GM12878 (cell line): Measurements from ENCODE around the gene FOXP4. TPM values are rescaled to one million over a fixed set of nuclear protein-coding genes. Genes with fewer than 3 reads are reported as not detected.

Experiments
- ASH2L ChIP-seq: fragments of 300-600, 200-600 bp; sonication (generic); IDR thresholded peaks from 2 replicates; pipeline ENCODE4 v1.6.1; 2017; ENCODE audit warnings: low read depth, mild to moderate bottlenecking, borderline replicate concordance
- BCL11A ChIP-seq: IDR thresholded peaks from 2 replicates; pipeline ENCODE4 v1.6.1; 2011; ENCODE audit warnings: low read depth, low read length
- CEBPB ChIP-seq, 2 experiments: fragments of 150-350 bp in 1 of 2; IDR thresholded peaks; 2 replicates each; pipeline ENCODE4 v1.6.1; 2012 to 2014; ENCODE audit warnings: low read depth in 2 of 2, low read length in 2 of 2, borderline replicate concordance in 1 of 2, inconsistent platforms in 1 of 2
- GABPA ChIP-seq: IDR thresholded peaks from 2 replicates; pipeline ENCODE4 v1.6.1; 2014; ENCODE audit warnings: antibody characterized with exemption, low read depth, mild to moderate bottlenecking, inconsistent platforms
- NFXL1 ChIP-seq: fragments of 450-650 bp; IDR thresholded peaks from 2 replicates; pipeline ENCODE4 v1.6.1; 2017; ENCODE audit warnings: antibody characterized with exemption, mild to moderate bottlenecking, borderline replicate concordance
- NR2C2 ChIP-seq: IDR thresholded peaks from 2 replicates; pipeline ENCODE4 v1.6.1; 2011; ENCODE audit warnings: borderline replicate concordance, low read depth; ENCODE audit not compliant: control insufficient read depth, insufficient read length
- POLR2A ChIP-seq: IDR thresholded peaks from 2 replicates; pipeline ENCODE4 v1.6.1; 2011; ENCODE audit warnings: low read depth, mild to moderate bottlenecking, low read length
- RB1 ChIP-seq: fragments of 450-650 bp; formaldehyde crosslinking; IDR thresholded peaks from 2 replicates; pipeline ENCODE4 v1.6.1; 2017; ENCODE audit warnings: mild to moderate bottlenecking, borderline replicate concordance
- SMAD1 ChIP-seq: fragments of 450-650 bp; IDR thresholded peaks from 2 replicates; pipeline ENCODE4 v1.6.1; 2018; ENCODE audit warnings: mild to moderate bottlenecking, low read depth; ENCODE audit not compliant: partially characterized antibody
- SRF ChIP-seq, 2 experiments: IDR thresholded peaks; 2 replicates each; pipeline ENCODE4 v1.6.1; 2011; ENCODE audit warnings: low read depth in 2 of 2, low read length in 2 of 2, mild to moderate bottlenecking in 1 of 2, moderate library complexity in 1 of 2
- SUZ12 ChIP-seq: fragments of 200-600 bp; sonication (generic); IDR thresholded peaks from one replicate; pipeline ENCODE4 v1.6.1; 2018; ENCODE audit warnings: antibody characterized with exemption, mild to moderate bottlenecking; ENCODE audit not compliant: unreplicated experiment
- TCF7 ChIP-seq: IDR thresholded peaks from 2 replicates; pipeline ENCODE4 v1.6.1; 2014; ENCODE audit warnings: antibody characterized with exemption, borderline replicate concordance
- ZZZ3 ChIP-seq: IDR thresholded peaks from 2 replicates; pipeline ENCODE4 v1.6.1; 2011; ENCODE audit warnings: low read depth; ENCODE audit not compliant: control insufficient read depth, insufficient read length
- polyA plus RNA-seq, 11 experiments: library from polyadenylated mRNA; depleted of rRNA in 4 of 11; unstranded in 6 of 11; stranded (reverse) in 5 of 11; fragments of >200 nt; fragmentation: Nextera tagmentation in 4 of 11; fragmentation: Illumina TruSeq in 1 of 11; extraction: Ambion mirVana in 4 of 11; extraction: Trizol in 1 of 11; gene quantifications; 1 replicate in 1 of 11; 2 replicates in 10 of 11; pipeline versions ENCODE4 v1.2.1 to v1.2.3, GENCODE V29; 2011 to 2016; ENCODE audit warnings: inconsistent platforms in 2 of 11, missing spikeins in 2 of 11, low read depth in 1 of 11
- total RNA-seq, 4 experiments: library from RNA; depleted of rRNA in 3 of 4; stranded (reverse); fragments of >200 nt in 3 of 4; fragmentation: Illumina TruSeq in 1 of 4; extraction: Trizol in 1 of 4; gene quantifications; 2 replicates each; pipeline versions ENCODE4 v1.2.1 to v1.2.3, GENCODE V29; 2013 to 2021
- TF ChIP-seq, protein P1 (sequence below): IDR thresholded peaks from 2 replicates; pipeline ENCODE4 v1.6.1; 2012; ENCODE audit warnings: improper control_type of control experiment, low read depth, low read length; ENCODE audit not compliant: insufficient replicate concordance
- TF ChIP-seq, protein P2 (sequence below): fragments of 450-650 bp; IDR thresholded peaks from 2 replicates; pipeline ENCODE4 v1.6.1; 2017; ENCODE audit warnings: antibody characterized with exemption, mild to moderate bottlenecking, moderate library complexity
- TF ChIP-seq, protein P3 (sequence below): fragments of 450-650 bp; IDR thresholded peaks from 2 replicates; pipeline ENCODE4 v1.6.1; 2014; ENCODE audit warnings: mild to moderate bottlenecking
- TF ChIP-seq, protein P4 (sequence below): fragments of 450-650 bp; conservative IDR thresholded peaks from 2 replicates; pipeline ENCODE4 v1.6.1; 2017; ENCODE audit warnings: mild to moderate bottlenecking, moderate library complexity

FOXP4 gene
- total and polyA plus RNA-seq, 10 of the 15 experiments (the other 5 are each of a cell fraction or from before 2014, with no cell fraction given): 0.31 to 46.1 (median 2.3) TPM

DNA sequence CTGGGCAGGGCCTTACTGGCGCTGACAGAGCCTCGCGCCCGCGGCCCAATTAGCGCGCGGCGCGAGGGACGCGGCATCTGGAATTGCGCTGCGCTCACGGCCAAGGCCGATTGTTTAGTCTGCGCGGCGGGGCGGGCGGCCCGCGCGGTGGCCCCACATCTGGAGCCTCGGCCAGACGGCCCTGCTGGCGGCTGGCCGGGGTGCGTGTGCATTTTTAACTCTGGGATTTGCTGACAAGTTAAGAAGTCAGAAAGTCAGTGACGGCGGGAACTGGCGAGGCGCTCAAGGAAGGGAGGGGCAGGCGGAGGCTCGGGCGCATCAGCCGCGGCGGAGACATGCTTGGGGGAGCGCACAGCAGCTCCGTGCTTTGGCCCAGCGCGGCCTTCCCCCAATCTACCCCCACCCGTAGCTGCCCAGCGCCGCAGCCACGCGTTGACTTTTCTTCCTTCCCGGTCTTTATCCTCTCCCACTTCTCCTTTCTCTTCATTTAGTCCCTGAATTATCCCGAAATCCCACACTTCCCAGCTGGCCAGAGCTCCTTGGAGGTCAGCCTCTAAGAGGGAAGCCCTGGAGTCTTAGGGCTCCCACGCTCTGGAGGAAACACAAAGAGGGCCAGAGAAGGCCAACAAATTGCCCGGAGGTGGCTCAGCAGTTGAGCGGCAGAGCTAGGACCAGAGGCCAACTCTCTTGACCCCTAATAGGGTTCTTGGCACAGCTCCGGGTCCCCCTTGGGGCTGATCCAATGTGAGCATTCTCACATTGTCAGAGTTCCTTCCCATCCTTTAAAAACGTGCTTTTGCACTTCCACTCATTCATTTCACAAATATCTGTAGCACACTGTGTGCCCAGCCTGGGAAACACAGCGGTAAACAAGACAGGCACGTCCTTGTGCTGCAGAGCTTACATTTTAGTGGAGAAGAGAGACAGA, 40.8 kb upstream of the FOXP4 start (continued):
- TF ChIP-seq SMAD1: no peak
- TF ChIP-seq ZZZ3: no peak
- TF ChIP-seq SUZ12: no peak
- TF ChIP-seq GABPA: no peak
- TF ChIP-seq RB1: peak; percentile 96; the same call in 1 of the 2 replicates
- no peak for TF ChIP-seq POLR2A
- TF ChIP-seq, protein P1, sequence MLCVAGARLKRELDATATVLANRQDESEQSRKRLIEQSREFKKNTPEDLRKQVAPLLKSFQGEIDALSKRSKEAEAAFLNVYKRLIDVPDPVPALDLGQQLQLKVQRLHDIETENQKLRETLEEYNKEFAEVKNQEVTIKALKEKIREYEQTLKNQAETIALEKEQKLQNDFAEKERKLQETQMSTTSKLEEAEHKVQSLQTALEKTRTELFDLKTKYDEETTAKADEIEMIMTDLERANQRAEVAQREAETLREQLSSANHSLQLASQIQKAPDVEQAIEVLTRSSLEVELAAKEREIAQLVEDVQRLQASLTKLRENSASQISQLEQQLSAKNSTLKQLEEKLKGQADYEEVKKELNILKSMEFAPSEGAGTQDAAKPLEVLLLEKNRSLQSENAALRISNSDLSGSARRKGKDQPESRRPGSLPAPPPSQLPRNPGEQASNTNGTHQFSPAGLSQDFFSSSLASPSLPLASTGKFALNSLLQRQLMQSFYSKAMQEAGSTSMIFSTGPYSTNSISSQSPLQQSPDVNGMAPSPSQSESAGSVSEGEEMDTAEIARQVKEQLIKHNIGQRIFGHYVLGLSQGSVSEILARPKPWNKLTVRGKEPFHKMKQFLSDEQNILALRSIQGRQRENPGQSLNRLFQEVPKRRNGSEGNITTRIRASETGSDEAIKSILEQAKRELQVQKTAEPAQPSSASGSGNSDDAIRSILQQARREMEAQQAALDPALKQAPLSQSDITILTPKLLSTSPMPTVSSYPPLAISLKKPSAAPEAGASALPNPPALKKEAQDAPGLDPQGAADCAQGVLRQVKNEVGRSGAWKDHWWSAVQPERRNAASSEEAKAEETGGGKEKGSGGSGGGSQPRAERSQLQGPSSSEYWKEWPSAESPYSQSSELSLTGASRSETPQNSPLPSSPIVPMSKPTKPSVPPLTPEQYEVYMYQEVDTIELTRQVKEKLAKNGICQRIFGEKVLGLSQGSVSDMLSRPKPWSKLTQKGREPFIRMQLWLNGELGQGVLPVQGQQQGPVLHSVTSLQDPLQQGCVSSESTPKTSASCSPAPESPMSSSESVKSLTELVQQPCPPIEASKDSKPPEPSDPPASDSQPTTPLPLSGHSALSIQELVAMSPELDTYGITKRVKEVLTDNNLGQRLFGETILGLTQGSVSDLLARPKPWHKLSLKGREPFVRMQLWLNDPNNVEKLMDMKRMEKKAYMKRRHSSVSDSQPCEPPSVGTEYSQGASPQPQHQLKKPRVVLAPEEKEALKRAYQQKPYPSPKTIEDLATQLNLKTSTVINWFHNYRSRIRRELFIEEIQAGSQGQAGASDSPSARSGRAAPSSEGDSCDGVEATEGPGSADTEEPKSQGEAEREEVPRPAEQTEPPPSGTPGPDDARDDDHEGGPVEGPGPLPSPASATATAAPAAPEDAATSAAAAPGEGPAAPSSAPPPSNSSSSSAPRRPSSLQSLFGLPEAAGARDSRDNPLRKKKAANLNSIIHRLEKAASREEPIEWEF: no peak
- TF ChIP-seq TCF7: no peak
- no peak for TF ChIP-seq NR2C2
- no peak for TF ChIP-seq CEBPB (IDR thresholded peaks at IDR 0.05; ENCODE audit: borderline replicate concordance in 1 of 2, low read depth in 2 of 2, low read length in 2 of 2)
- no peak for TF ChIP-seq ASH2L
- TF ChIP-seq, protein P2, sequence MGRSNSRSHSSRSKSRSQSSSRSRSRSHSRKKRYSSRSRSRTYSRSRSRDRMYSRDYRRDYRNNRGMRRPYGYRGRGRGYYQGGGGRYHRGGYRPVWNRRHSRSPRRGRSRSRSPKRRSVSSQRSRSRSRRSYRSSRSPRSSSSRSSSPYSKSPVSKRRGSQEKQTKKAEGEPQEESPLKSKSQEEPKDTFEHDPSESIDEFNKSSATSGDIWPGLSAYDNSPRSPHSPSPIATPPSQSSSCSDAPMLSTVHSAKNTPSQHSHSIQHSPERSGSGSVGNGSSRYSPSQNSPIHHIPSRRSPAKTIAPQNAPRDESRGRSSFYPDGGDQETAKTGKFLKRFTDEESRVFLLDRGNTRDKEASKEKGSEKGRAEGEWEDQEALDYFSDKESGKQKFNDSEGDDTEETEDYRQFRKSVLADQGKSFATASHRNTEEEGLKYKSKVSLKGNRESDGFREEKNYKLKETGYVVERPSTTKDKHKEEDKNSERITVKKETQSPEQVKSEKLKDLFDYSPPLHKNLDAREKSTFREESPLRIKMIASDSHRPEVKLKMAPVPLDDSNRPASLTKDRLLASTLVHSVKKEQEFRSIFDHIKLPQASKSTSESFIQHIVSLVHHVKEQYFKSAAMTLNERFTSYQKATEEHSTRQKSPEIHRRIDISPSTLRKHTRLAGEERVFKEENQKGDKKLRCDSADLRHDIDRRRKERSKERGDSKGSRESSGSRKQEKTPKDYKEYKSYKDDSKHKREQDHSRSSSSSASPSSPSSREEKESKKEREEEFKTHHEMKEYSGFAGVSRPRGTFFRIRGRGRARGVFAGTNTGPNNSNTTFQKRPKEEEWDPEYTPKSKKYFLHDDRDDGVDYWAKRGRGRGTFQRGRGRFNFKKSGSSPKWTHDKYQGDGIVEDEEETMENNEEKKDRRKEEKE: no peak
- TF ChIP-seq, protein P3, sequence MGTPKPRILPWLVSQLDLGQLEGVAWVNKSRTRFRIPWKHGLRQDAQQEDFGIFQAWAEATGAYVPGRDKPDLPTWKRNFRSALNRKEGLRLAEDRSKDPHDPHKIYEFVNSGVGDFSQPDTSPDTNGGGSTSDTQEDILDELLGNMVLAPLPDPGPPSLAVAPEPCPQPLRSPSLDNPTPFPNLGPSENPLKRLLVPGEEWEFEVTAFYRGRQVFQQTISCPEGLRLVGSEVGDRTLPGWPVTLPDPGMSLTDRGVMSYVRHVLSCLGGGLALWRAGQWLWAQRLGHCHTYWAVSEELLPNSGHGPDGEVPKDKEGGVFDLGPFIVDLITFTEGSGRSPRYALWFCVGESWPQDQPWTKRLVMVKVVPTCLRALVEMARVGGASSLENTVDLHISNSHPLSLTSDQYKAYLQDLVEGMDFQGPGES: no peak
- TF ChIP-seq NFXL1: no peak
- no peak for TF ChIP-seq BCL11A
- TF ChIP-seq SRF (IDR thresholded peaks at IDR 0.05; ENCODE audit: low read depth in 2 of 2, low read length in 2 of 2): no peak
- TF ChIP-seq, protein P4, sequence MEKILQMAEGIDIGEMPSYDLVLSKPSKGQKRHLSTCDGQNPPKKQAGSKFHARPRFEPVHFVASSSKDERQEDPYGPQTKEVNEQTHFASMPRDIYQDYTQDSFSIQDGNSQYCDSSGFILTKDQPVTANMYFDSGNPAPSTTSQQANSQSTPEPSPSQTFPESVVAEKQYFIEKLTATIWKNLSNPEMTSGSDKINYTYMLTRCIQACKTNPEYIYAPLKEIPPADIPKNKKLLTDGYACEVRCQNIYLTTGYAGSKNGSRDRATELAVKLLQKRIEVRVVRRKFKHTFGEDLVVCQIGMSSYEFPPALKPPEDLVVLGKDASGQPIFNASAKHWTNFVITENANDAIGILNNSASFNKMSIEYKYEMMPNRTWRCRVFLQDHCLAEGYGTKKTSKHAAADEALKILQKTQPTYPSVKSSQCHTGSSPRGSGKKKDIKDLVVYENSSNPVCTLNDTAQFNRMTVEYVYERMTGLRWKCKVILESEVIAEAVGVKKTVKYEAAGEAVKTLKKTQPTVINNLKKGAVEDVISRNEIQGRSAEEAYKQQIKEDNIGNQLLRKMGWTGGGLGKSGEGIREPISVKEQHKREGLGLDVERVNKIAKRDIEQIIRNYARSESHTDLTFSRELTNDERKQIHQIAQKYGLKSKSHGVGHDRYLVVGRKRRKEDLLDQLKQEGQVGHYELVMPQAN: no peak
